ENCODE data around the gene MYL5.

The MYL5 gene

GRCh38 chr4:649293-649625 lies 25.1 kb upstream of the MYL5 start:
- TF ChIP-seq ESRRG (CRISPR knock-in tag; IDR thresholded peaks at IDR 0.05) (no peak), ZNF70 (CRISPR knock-in tag; IDR thresholded peaks at IDR 0.05) (no peak), CSDC2 (CRISPR knock-in tag; IDR thresholded peaks at IDR 0.05) (no peak), RARB (CRISPR knock-in tag; IDR thresholded peaks at IDR 0.05) (no peak), ZFP3 (CRISPR knock-in tag; IDR thresholded peaks at IDR 0.05) (no peak), SNAI2 (CRISPR knock-in tag; IDR thresholded peaks at IDR 0.05) (no peak), ISL1 (CRISPR knock-in tag; IDR thresholded peaks at IDR 0.05) (no peak), PATZ1 (CRISPR knock-in tag; IDR thresholded peaks at IDR 0.05; ENCODE audit: borderline replicate concordance) (no peak), ZNF565 (CRISPR knock-in tag; conservative IDR thresholded peaks at IDR 0.05; ENCODE audit: low read depth) (no peak), BACH2 (CRISPR knock-in tag; IDR thresholded peaks at IDR 0.05; ENCODE audit: borderline replicate concordance) (no peak), TCF4 (CRISPR knock-in tag; IDR thresholded peaks at IDR 0.05; ENCODE audit: borderline replicate concordance) (no peak)
- TF ChIP-seq, protein P1, sequence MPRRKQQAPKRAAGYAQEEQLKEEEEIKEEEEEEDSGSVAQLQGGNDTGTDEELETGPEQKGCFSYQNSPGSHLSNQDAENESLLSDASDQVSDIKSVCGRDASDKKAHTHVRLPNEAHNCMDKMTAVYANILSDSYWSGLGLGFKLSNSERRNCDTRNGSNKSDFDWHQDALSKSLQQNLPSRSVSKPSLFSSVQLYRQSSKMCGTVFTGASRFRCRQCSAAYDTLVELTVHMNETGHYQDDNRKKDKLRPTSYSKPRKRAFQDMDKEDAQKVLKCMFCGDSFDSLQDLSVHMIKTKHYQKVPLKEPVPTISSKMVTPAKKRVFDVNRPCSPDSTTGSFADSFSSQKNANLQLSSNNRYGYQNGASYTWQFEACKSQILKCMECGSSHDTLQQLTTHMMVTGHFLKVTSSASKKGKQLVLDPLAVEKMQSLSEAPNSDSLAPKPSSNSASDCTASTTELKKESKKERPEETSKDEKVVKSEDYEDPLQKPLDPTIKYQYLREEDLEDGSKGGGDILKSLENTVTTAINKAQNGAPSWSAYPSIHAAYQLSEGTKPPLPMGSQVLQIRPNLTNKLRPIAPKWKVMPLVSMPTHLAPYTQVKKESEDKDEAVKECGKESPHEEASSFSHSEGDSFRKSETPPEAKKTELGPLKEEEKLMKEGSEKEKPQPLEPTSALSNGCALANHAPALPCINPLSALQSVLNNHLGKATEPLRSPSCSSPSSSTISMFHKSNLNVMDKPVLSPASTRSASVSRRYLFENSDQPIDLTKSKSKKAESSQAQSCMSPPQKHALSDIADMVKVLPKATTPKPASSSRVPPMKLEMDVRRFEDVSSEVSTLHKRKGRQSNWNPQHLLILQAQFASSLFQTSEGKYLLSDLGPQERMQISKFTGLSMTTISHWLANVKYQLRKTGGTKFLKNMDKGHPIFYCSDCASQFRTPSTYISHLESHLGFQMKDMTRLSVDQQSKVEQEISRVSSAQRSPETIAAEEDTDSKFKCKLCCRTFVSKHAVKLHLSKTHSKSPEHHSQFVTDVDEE (CRISPR knock-in tag; IDR thresholded peaks at IDR 0.05): no peak
- TF ChIP-seq, protein P2, sequence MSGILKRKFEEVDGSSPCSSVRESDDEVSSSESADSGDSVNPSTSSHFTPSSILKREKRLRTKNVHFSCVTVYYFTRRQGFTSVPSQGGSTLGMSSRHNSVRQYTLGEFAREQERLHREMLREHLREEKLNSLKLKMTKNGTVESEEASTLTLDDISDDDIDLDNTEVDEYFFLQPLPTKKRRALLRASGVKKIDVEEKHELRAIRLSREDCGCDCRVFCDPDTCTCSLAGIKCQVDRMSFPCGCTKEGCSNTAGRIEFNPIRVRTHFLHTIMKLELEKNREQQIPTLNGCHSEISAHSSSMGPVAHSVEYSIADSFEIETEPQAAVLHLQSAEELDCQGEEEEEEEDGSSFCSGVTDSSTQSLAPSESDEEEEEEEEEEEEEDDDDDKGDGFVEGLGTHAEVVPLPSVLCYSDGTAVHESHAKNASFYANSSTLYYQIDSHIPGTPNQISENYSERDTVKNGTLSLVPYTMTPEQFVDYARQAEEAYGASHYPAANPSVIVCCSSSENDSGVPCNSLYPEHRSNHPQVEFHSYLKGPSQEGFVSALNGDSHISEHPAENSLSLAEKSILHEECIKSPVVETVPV (CRISPR knock-in tag; IDR thresholded peaks at IDR 0.05): no peak

GRCh38 chr4:649751-650310 lies 24.5 kb upstream of the MYL5 start:
- TF ChIP-seq GLIS3 (CRISPR knock-in tag; IDR thresholded peaks at IDR 0.05) (no peak), ZNF565 (CRISPR knock-in tag; conservative IDR thresholded peaks at IDR 0.05; ENCODE audit: low read depth) (no peak), ARNTL (CRISPR knock-in tag; IDR thresholded peaks at IDR 0.05; ENCODE audit: borderline replicate concordance, low read depth) (no peak), ZFP3 (CRISPR knock-in tag; IDR thresholded peaks at IDR 0.05) (no peak), ZNF8 (CRISPR knock-in tag; IDR thresholded peaks at IDR 0.05) (no peak), ZFP30 (CRISPR knock-in tag; IDR thresholded peaks at IDR 0.05) (no peak), TCF4 (CRISPR knock-in tag; IDR thresholded peaks at IDR 0.05; ENCODE audit: borderline replicate concordance) (no peak), OSR1 (CRISPR knock-in tag; IDR thresholded peaks at IDR 0.05) (no peak), BACH2 (CRISPR knock-in tag; IDR thresholded peaks at IDR 0.05; ENCODE audit: borderline replicate concordance) (no peak), CSDC2 (CRISPR knock-in tag; IDR thresholded peaks at IDR 0.05) (no peak), PATZ1 (CRISPR knock-in tag; IDR thresholded peaks at IDR 0.05; ENCODE audit: borderline replicate concordance) (no peak), ISL1 (CRISPR knock-in tag; IDR thresholded peaks at IDR 0.05) (no peak), ESRRG (CRISPR knock-in tag; IDR thresholded peaks at IDR 0.05) (no peak), ZNF70 (CRISPR knock-in tag; IDR thresholded peaks at IDR 0.05) (no peak)
- no peak for ATAC-seq

More at GRCh38 chr4:649293-649625, 25.1 kb upstream of the MYL5 start:
- no peak for ATAC-seq

GRCh38 chr4:650461-650860 lies 23.9 kb upstream of the MYL5 start:
- ATAC-seq: no peak
- TF ChIP-seq ISL1 (CRISPR knock-in tag; IDR thresholded peaks at IDR 0.05) (no peak), SNAI2 (CRISPR knock-in tag; IDR thresholded peaks at IDR 0.05) (no peak), TCF4 (CRISPR knock-in tag; IDR thresholded peaks at IDR 0.05; ENCODE audit: borderline replicate concordance) (no peak), BACH2 (CRISPR knock-in tag; IDR thresholded peaks at IDR 0.05; ENCODE audit: borderline replicate concordance) (no peak), GLIS3 (CRISPR knock-in tag; IDR thresholded peaks at IDR 0.05) (no peak), CREB5 (CRISPR knock-in tag; IDR thresholded peaks at IDR 0.05; ENCODE audit: low read depth) (no peak), PPARA (CRISPR knock-in tag; IDR thresholded peaks at IDR 0.05; ENCODE audit: borderline replicate concordance) (no peak)
- TF ChIP-seq, protein P1 (CRISPR knock-in tag; IDR thresholded peaks at IDR 0.05): no peak
